Measurements from ENCODE around the gene FILIP1L.

Gene FILIP1L

GRCh38 chr3:99891610-99892285 is 222.6 kb downstream of the FILIP1L start:
- H3K4me1 Mint-ChIP-seq: peaks cover 17% of the 10 kb centered on the region
- H3K36me3 Mint-ChIP-seq (ENCODE audit: low read depth): peaks cover 11% of the 10 kb centered on the region
- no peaks in the 10 kb centered on the region for H3K27me3 Mint-ChIP-seq
- DNase-seq (no peak), ATAC-seq (no peak)
- no peak overlapping the region for H3K27ac Mint-ChIP-seq
- no peak overlapping the region for H3K4me3 Mint-ChIP-seq
- no peaks in the 10 kb centered on the region for H3K9me3 Mint-ChIP-seq

GRCh38 chr3:99885851-99886250 is 228.4 kb downstream of the FILIP1L start:
- Mint-ChIP-seq H3K27me3 (no peaks in the 10 kb centered on the region), H3K4me3 (no peak overlapping the region), H3K9me3 (peaks cover 3% of the 10 kb centered on the region), H3K27ac (no peak overlapping the region), H3K4me1 (peaks cover 15% of the 10 kb centered on the region), H3K36me3 (ENCODE audit: low read depth) (peaks cover 11% of the 10 kb centered on the region)
- no peak for ATAC-seq
- no peak for DNase-seq

GRCh38 chr3:99885085-99885484 is 229.2 kb downstream of the FILIP1L start:
- ATAC-seq: no peak
- Mint-ChIP-seq H3K27ac (no peak overlapping the region), H3K4me3 (no peak overlapping the region), H3K36me3 (ENCODE audit: low read depth) (peaks cover 11% of the 10 kb centered on the region), H3K9me3 (peaks cover 3% of the 10 kb centered on the region), H3K4me1 (peaks cover 15% of the 10 kb centered on the region), H3K27me3 (no peaks in the 10 kb centered on the region)
- DNase-seq: no peak

- Mint-ChIP-seq H3K9me3 (peaks cover 3% of the 10 kb centered on the region), H3K27ac (no peak overlapping the region), H3K36me3 (ENCODE audit: low read depth) (peaks cover 11% of the 10 kb centered on the region), H3K4me1 (peaks cover 15% of the 10 kb centered on the region), H3K27me3 (no peaks in the 10 kb centered on the region), H3K4me3 (no peak overlapping the region)
- DNase-seq: no peak
- ATAC-seq: no peak
Observed at GRCh38 chr3:99884484-99884883, 229.8 kb downstream of the FILIP1L start.

GRCh38 chr3:99883693-99884092 is 230.6 kb downstream of the FILIP1L start:
- DNase-seq: no peak
- H3K36me3 Mint-ChIP-seq (ENCODE audit: low read depth): peaks cover 11% of the 10 kb centered on the region
- no peak overlapping the region for H3K4me3 Mint-ChIP-seq
- ATAC-seq: no peak
- H3K27me3 Mint-ChIP-seq: no peaks in the 10 kb centered on the region
- peaks cover 3% of the 10 kb centered on the region for H3K9me3 Mint-ChIP-seq
- no peak overlapping the region for H3K27ac Mint-ChIP-seq
- peaks cover 15% of the 10 kb centered on the region for H3K4me1 Mint-ChIP-seq

- DNase-seq: no peak
- Mint-ChIP-seq H3K27ac (no peak overlapping the region), H3K36me3 (ENCODE audit: low read depth) (peaks cover 9% of the 10 kb centered on the region), H3K27me3 (no peaks in the 10 kb centered on the region), H3K9me3 (peaks cover 3% of the 10 kb centered on the region), H3K4me1 (peaks cover 16% of the 10 kb centered on the region), H3K4me3 (no peak overlapping the region)
- no peak for ATAC-seq
Observed at GRCh38 chr3:99883138-99883461, 231.2 kb downstream of the FILIP1L start.

- DNase-seq (no peak), ATAC-seq (no peak)
- H3K36me3 Mint-ChIP-seq (ENCODE audit: low read depth): peaks cover 9% of the 10 kb centered on the region
- H3K4me3 Mint-ChIP-seq: no peak overlapping the region
- peaks cover 3% of the 10 kb centered on the region for H3K9me3 Mint-ChIP-seq
- H3K4me1 Mint-ChIP-seq: peaks cover 21% of the 10 kb centered on the region
- H3K27ac Mint-ChIP-seq: no peak overlapping the region
- no peaks in the 10 kb centered on the region for H3K27me3 Mint-ChIP-seq
Observed at GRCh38 chr3:99882436-99883137, 231.7 kb downstream of the FILIP1L start.

- peaks cover 2% of the 10 kb centered on the region for H3K9me3 Mint-ChIP-seq
- no peak overlapping the region for H3K4me3 Mint-ChIP-seq
- peaks cover 3% of the 10 kb centered on the region for H3K27me3 Mint-ChIP-seq
- H3K27ac Mint-ChIP-seq: no peak overlapping the region
- DNase-seq: no peak
- H3K4me1 Mint-ChIP-seq: peaks cover 27% of the 10 kb centered on the region
- no peak for ATAC-seq
- peaks cover 4% of the 10 kb centered on the region for H3K36me3 Mint-ChIP-seq (ENCODE audit: low read depth)
Observed at GRCh38 chr3:99881121-99881524, 233.2 kb downstream of the FILIP1L start.

- Mint-ChIP-seq H3K27me3 (peaks cover 4% of the 10 kb centered on the region), H3K36me3 (ENCODE audit: low read depth) (no peaks in the 10 kb centered on the region), H3K4me1 (peaks cover 31% of the 10 kb centered on the region), H3K4me3 (no peak overlapping the region), H3K27ac (no peak overlapping the region), H3K9me3 (no peaks in the 10 kb centered on the region)
- ATAC-seq (no peak), DNase-seq (no peak)
Observed at GRCh38 chr3:99879275-99879674, 235.0 kb downstream of the FILIP1L start.

- Mint-ChIP-seq H3K4me3 (no peak overlapping the region), H3K9me3 (no peaks in the 10 kb centered on the region), H3K27ac (no peak overlapping the region), H3K4me1 (peaks cover 31% of the 10 kb centered on the region), H3K27me3 (peaks cover 7% of the 10 kb centered on the region), H3K36me3 (ENCODE audit: low read depth) (no peaks in the 10 kb centered on the region)
- peak; percentile 64 for ATAC-seq
- DNase-seq: no peak
Observed at GRCh38 chr3:99878005-99878404, 236.3 kb downstream of the FILIP1L start.

GRCh38 chr3:99877031-99877579 is 237.2 kb downstream of the FILIP1L start:
- DNase-seq: no peak
- Mint-ChIP-seq H3K27me3 (peaks cover 7% of the 10 kb centered on the region), H3K36me3 (ENCODE audit: low read depth) (no peaks in the 10 kb centered on the region), H3K4me3 (no peak overlapping the region), H3K4me1 (peaks cover 37% of the 10 kb centered on the region), H3K9me3 (no peaks in the 10 kb centered on the region), H3K27ac (no peak overlapping the region)
- no peak for ATAC-seq

- peaks cover 39% of the 10 kb centered on the region for H3K4me1 Mint-ChIP-seq
- no peaks in the 10 kb centered on the region for H3K9me3 Mint-ChIP-seq
- peaks cover 4% of the 10 kb centered on the region for H3K36me3 Mint-ChIP-seq (ENCODE audit: low read depth)
- ATAC-seq (peak; percentile 93), DNase-seq (peak; percentile 66)
- H3K27ac Mint-ChIP-seq: peak overlapping the region; percentile 26
- H3K27me3 Mint-ChIP-seq: peaks cover 7% of the 10 kb centered on the region
- peak overlapping the region; percentile 75 for H3K4me3 Mint-ChIP-seq
Observed at GRCh38 chr3:99875929-99876841, 238.1 kb downstream of the FILIP1L start.

- Mint-ChIP-seq H3K9me3 (no peaks in the 10 kb centered on the region), H3K27ac (peak overlapping the region; percentile 26), H3K4me3 (peak overlapping the region; percentile 75), H3K4me1 (peaks cover 39% of the 10 kb centered on the region), H3K27me3 (peaks cover 7% of the 10 kb centered on the region), H3K36me3 (ENCODE audit: low read depth) (peaks cover 4% of the 10 kb centered on the region)
- ATAC-seq (no peak), DNase-seq (no peak)
Observed at GRCh38 chr3:99875581-99875928, 238.7 kb downstream of the FILIP1L start.

GRCh38 chr3:99874237-99875002 is 239.9 kb downstream of the FILIP1L start:
- Mint-ChIP-seq H3K27me3 (peaks cover 7% of the 10 kb centered on the region), H3K36me3 (ENCODE audit: low read depth) (peaks cover 4% of the 10 kb centered on the region), H3K4me1 (peaks cover 39% of the 10 kb centered on the region), H3K27ac (no peak overlapping the region), H3K9me3 (no peaks in the 10 kb centered on the region), H3K4me3 (no peak overlapping the region)
- DNase-seq (no peak), ATAC-seq (no peak)
